Trophoblast cell (in vitro differentiated cells and primary cell): Measurements from ENCODE around the gene RADIL.
A peak's percentile ranks its signal among the peaks of the same experiment; 100 is the strongest.

Source experiments
- DNase-seq, 2 donors: peaks; one replicate each; pipeline ENCODE4 v3.0.0-alpha.2; 2016
- H2AFZ ChIP-seq: 2 replicates; pipeline ENCODE4 v1.6.1; 2013; ENCODE audit warnings: low read length, moderate library complexity, mild to moderate bottlenecking; ENCODE audit not compliant: insufficient read depth, poor library complexity
- H2AK5ac ChIP-seq: 2 replicates; pipeline ENCODE4 v1.6.1; 2013; ENCODE audit warnings: mild to moderate bottlenecking, low read length
- H2BK120ac ChIP-seq: 2 replicates; pipeline ENCODE4 v1.6.1; 2013; ENCODE audit warnings: low read length, mild to moderate bottlenecking, moderate library complexity; ENCODE audit not compliant: insufficient read depth, poor library complexity
- H2BK12ac ChIP-seq: 2 replicates; pipeline ENCODE4 v1.6.1; 2013; ENCODE audit warnings: mild to moderate bottlenecking, low read length, moderate library complexity
- H2BK5ac ChIP-seq: 2 replicates; pipeline ENCODE4 v1.6.1; 2013; ENCODE audit warnings: low read length, low read depth, moderate library complexity, mild to moderate bottlenecking; ENCODE audit not compliant: poor library complexity
- H3K14ac ChIP-seq: 2 replicates; pipeline ENCODE4 v1.6.1; 2013; ENCODE audit warnings: mild to moderate bottlenecking, low read length
- H3K18ac ChIP-seq: 2 replicates; pipeline ENCODE4 v1.6.1; 2013; ENCODE audit warnings: mild to moderate bottlenecking, low read length
- H3K23ac ChIP-seq: 2 replicates; pipeline ENCODE4 v1.6.1; 2013; ENCODE audit warnings: low read length
- H3K27ac ChIP-seq: 2 replicates; pipeline ENCODE4 v1.5.1; 2013; ENCODE audit warnings: low read depth, mild to moderate bottlenecking, inconsistent platforms, low read length, moderate library complexity
- H3K27me3 ChIP-seq: 2 replicates; pipeline ENCODE4 v1.6.1; 2013; ENCODE audit warnings: inconsistent platforms, mild to moderate bottlenecking, low read length, moderate library complexity; ENCODE audit not compliant: insufficient read depth
- H3K36me3 ChIP-seq, 2 experiments: 1 replicate in 1 of 2; 2 replicates in 1 of 2; pipeline ENCODE4 v1.6.1; 2013; ENCODE audit warnings: low read length in 2 of 2, mild to moderate bottlenecking in 2 of 2, moderate library complexity in 1 of 2; ENCODE audit not compliant: insufficient read depth in 2 of 2, control insufficient read depth in 1 of 2
- H3K4ac ChIP-seq: 2 replicates; pipeline ENCODE4 v1.6.1; 2013; ENCODE audit warnings: low read depth, mild to moderate bottlenecking, low read length, moderate library complexity
- H3K4me1 ChIP-seq, 2 experiments: 1 replicate in 1 of 2; 2 replicates in 1 of 2; pipeline ENCODE4 v1.6.1; 2013; ENCODE audit warnings: low read length in 2 of 2, mild to moderate bottlenecking in 2 of 2, moderate library complexity in 1 of 2; ENCODE audit not compliant: insufficient read depth in 2 of 2, control insufficient read depth in 1 of 2
- H3K4me2 ChIP-seq: 2 replicates; pipeline ENCODE4 v1.6.1; 2013; ENCODE audit warnings: inconsistent platforms, mild to moderate bottlenecking, low read length, moderate library complexity
- H3K4me3 ChIP-seq: 2 replicates; pipeline ENCODE4 v1.5.1; 2013; ENCODE audit warnings: mild to moderate bottlenecking, low read depth, low read length, inconsistent platforms
- H3K79me1 ChIP-seq: one replicate; pipeline ENCODE4 v1.6.1; 2013; ENCODE audit warnings: low read length
- H3K79me2 ChIP-seq: 2 replicates; pipeline ENCODE4 v1.6.1; 2013; ENCODE audit warnings: low read length, mild to moderate bottlenecking; ENCODE audit not compliant: control insufficient read depth, insufficient read depth, poor library complexity
- H3K9ac ChIP-seq: 2 replicates; pipeline ENCODE4 v1.6.1; 2013; ENCODE audit warnings: mild to moderate bottlenecking, low read length
- H3K9me3 ChIP-seq: 2 replicates; pipeline ENCODE4 v1.6.1; 2013; ENCODE audit warnings: low read depth, mild to moderate bottlenecking, control low read depth, inconsistent platforms, low read length; ENCODE audit not compliant: insufficient read depth
- H4K12ac ChIP-seq: 2 replicates; pipeline ENCODE4 v1.6.1; 2013; ENCODE audit warnings: low read depth, mild to moderate bottlenecking, low read length, moderate library complexity
- H4K8ac ChIP-seq: 2 replicates; pipeline ENCODE4 v1.6.1; 2013; ENCODE audit warnings: low read depth, mild to moderate bottlenecking, low read length, moderate library complexity
- H4K91ac ChIP-seq: one replicate; pipeline ENCODE4 v1.6.1; 2013; ENCODE audit warnings: low read depth, mild to moderate bottlenecking, low read length, moderate library complexity
- WGBS: extraction: QIAGEN DNeasy Blood & Tissue Kit; methylation state at CpG from one replicate; pipeline ENCODE4 v1.1.7; 2013; ENCODE audit warnings: missing lambda C conversion rate; ENCODE audit not compliant: insufficient read length, insufficient coverage; ENCODE audit errors: extremely low coverage; 5-methylcytosine and 5-hydroxymethylcytosine counted together

Gene RADIL

DNA sequence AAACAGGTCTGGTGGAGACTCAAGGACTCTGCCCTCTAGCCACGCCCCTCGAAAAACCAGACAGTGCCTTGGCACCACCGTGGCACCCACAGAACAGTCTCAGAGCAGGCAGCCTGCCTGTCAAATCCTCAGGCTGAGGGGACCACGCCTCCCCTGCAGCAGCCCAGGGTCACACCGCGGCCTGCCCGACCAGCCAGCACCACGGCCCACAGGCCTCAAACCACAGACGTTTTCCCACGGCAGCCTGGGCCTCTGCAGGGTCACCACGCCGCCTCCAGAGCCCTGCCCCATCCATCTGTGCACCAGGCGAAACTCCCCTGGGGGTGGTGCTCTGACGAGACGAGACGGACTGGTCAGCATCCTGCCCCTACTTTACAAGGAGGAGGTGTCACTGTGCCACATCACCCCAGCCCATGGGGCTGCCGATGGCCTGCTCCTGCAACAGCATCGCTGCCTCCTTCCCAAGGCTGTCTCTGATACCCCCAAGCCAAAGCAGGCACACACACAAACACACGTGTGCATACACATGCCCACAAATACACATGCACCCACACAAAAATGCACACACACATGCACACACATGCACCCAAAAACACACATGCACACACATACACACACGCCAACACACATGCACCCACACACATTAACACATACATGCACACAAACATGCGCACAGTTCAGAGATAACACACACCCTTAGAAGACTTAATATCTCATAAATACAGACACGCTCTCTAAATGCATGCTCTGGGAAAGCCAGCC is 46.3 kb downstream of the RADIL start:
- Histone ChIP-seq H3K14ac (no peak overlapping the region), H2BK12ac (no peak overlapping the region), H3K4me1 (no peaks in the 10 kb centered on the region), H3K27me3 (no peaks in the 10 kb centered on the region), H2AFZ (no peak overlapping the region), H3K4me3 (no peak overlapping the region), H2BK5ac (no peak overlapping the region), H3K9me3 (peaks cover 2% of the 10 kb centered on the region), H3K79me1 (no peaks in the 10 kb centered on the region), H3K23ac (no peak overlapping the region), H2AK5ac (no peak overlapping the region), H3K9ac (no peak overlapping the region), H2BK120ac (no peak overlapping the region), H4K91ac (no peak overlapping the region), H3K4me2 (no peak overlapping the region), H3K27ac (no peak overlapping the region), H4K12ac (no peak overlapping the region), H3K36me3 (no peaks in the 10 kb centered on the region), H3K79me2 (no peaks in the 10 kb centered on the region), H4K8ac (no peak overlapping the region), H3K4ac (no peak overlapping the region), H3K18ac (no peak overlapping the region)
- no peak for DNase-seq
- no CpG with 5 or more reads among the region's 22 CpGs for WGBS

DNA sequence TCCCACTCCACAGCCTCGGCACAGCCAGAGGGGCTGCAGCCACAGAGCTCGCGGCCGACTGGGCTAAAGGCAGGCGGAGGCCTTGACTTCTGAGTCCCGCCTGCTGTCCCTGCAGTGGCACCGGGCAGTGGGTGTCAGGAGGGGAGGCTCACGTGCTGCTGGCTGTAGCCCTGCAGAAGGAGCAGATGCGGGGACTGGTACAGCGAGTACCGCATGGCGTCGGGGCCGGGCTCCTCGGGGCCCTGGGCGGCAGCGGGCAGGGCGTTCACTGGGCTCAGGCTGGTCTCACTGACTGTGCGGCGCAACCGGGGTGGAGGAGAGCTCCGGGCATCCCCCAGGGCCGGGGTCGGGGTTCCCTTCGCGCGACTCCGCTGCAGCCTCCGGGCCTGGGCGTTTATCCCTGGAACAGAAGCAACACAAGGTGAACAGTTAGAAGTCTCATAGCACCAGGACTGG is 47.3 kb downstream of the RADIL start:
- Histone ChIP-seq H2AK5ac (no peak overlapping the region), H3K79me2 (no peaks in the 10 kb centered on the region), H3K4ac (no peak overlapping the region), H3K14ac (no peak overlapping the region), H3K4me3 (no peak overlapping the region), H3K9ac (no peak overlapping the region), H3K79me1 (no peaks in the 10 kb centered on the region), H2BK120ac (no peak overlapping the region), H2BK5ac (no peak overlapping the region), H3K4me1 (no peaks in the 10 kb centered on the region), H4K8ac (no peak overlapping the region), H3K18ac (no peak overlapping the region), H3K27me3 (no peaks in the 10 kb centered on the region), H4K12ac (no peak overlapping the region), H3K36me3 (no peaks in the 10 kb centered on the region), H3K27ac (no peak overlapping the region), H3K4me2 (no peak overlapping the region), H3K23ac (no peak overlapping the region), H3K9me3 (no peaks in the 10 kb centered on the region), H4K91ac (no peak overlapping the region), H2AFZ (no peak overlapping the region), H2BK12ac (no peak overlapping the region)
- no peak for DNase-seq
- no CpG with 5 or more reads among the region's 30 CpGs for WGBS

DNA sequence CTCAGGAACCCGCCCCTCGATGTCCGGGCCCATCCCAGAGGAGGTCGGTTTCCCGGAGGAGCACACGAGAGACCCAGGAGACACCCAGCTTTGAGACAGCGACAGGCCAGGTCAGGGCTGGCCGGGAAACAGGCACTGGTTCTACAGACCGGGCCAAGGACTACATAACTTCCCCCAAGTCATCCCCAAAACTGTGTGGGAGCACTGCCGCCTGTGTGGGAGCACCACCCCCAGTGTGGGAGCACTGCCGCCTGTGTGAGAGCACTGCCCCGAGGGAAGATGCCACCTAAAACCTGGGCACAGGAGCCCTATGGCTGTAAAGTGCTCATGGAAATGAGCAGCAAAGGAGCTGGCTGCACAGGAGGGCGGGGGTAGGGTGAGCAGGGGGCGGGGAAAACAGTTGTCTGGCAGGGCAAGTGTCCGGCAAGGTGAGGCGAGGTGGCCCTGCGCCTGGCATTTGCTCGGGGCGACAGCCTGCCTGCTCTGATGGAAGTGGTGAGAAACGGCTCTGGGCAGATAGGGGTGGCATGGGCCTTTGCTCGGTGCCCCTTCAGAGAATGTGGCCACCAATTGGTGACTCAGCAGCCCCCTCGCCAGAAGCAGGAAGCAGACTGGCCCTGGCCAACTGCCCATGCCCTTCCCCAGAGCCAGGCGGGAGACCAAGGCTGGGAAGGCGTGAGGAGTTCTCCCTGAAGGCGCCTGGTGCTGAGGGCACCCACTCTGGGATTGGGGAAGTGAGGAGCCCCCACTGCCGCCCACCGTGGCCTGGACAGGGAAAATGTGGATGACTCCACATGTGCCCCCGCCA is 47.9 kb downstream of the RADIL start:
- H3K27me3 ChIP-seq = no peaks in the 10 kb centered on the region
- H4K91ac ChIP-seq = no peak overlapping the region
- no peak overlapping the region for H3K4ac ChIP-seq
- H3K4me1 ChIP-seq = no peaks in the 10 kb centered on the region
- H2BK12ac ChIP-seq = no peak overlapping the region
- no peak overlapping the region for H2AK5ac ChIP-seq
- no peak overlapping the region for H3K27ac ChIP-seq
- H3K23ac ChIP-seq = no peak overlapping the region
- no peak overlapping the region for H3K4me2 ChIP-seq
- H3K18ac ChIP-seq = no peak overlapping the region
- H2BK120ac ChIP-seq = no peak overlapping the region
- H3K79me1 ChIP-seq = no peaks in the 10 kb centered on the region
- WGBS = no CpG with 5 or more reads among the region's 28 CpGs
- H3K9me3 ChIP-seq = no peaks in the 10 kb centered on the region
- peak in 1 of 2 donors; percentile 49 for DNase-seq
- no peak overlapping the region for H4K8ac ChIP-seq
- H3K14ac ChIP-seq = no peak overlapping the region
- H2BK5ac ChIP-seq = no peak overlapping the region
- no peak overlapping the region for H3K9ac ChIP-seq
- H3K79me2 ChIP-seq = no peaks in the 10 kb centered on the region
- H3K4me3 ChIP-seq = no peak overlapping the region
- H4K12ac ChIP-seq = no peak overlapping the region
- H2AFZ ChIP-seq = no peak overlapping the region
- H3K36me3 ChIP-seq = no peaks in the 10 kb centered on the region

DNA sequence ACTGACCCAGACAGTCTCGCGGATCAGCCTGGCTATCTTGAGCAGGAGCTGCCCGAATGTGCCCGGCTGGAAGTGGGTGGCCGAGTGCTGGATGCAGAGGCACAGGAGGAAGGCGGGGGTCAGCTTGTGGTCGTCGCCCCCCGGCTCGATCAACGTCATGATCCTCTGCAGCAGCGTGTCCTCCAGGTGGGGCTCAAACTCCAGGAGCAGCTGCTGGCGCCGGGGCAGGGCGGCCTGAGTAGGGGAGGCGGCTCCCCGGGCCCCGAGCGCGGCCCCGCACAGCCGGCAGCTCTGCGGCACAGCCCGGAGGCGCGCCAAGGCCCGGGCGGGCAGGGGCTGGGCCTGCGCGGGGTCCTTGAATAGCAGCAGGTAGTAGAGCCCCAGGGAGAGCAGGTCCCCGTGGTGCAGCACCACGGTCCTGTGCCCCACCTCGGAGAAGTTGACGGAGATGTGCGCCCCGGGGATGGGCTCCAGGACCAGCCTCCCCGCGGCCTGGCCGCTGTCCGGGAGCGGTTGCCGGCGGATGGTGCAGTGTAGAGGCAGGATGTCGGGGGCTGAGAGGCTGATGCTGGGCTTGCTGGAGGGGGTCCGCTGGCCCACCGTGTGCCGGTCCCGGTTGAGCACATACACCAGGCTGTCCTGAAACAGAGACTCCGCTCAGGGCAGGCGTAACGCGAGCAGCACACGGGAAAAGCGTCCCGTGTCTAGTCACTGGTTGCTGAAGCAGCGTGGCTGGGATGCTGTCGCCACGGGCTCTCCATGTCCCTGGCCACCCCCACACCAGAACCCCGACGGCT is 48.7 kb downstream of the RADIL start:
- no peak overlapping the region for H3K23ac ChIP-seq
- H3K14ac ChIP-seq = no peak overlapping the region
- H2BK12ac ChIP-seq = no peak overlapping the region
- no peak overlapping the region for H2BK120ac ChIP-seq
- WGBS = no CpG with 5 or more reads among the region's 60 CpGs
- H3K9me3 ChIP-seq = peaks cover 2% of the 10 kb centered on the region
- H3K9ac ChIP-seq = no peak overlapping the region
- H3K4me3 ChIP-seq = no peak overlapping the region
- no peaks in the 10 kb centered on the region for H3K79me2 ChIP-seq
- no peaks in the 10 kb centered on the region for H3K4me1 ChIP-seq
- no peak overlapping the region for H3K18ac ChIP-seq
- no peak overlapping the region for H4K8ac ChIP-seq
- no peak overlapping the region for H2AFZ ChIP-seq
- H4K91ac ChIP-seq = no peak overlapping the region
- H3K4me2 ChIP-seq = no peak overlapping the region
- no peak for DNase-seq
- H3K27me3 ChIP-seq = no peaks in the 10 kb centered on the region
- no peak overlapping the region for H4K12ac ChIP-seq
- H3K4ac ChIP-seq = no peak overlapping the region
- H3K79me1 ChIP-seq = no peaks in the 10 kb centered on the region
- H3K36me3 ChIP-seq = no peaks in the 10 kb centered on the region
- no peak overlapping the region for H2AK5ac ChIP-seq
- no peak overlapping the region for H2BK5ac ChIP-seq
- H3K27ac ChIP-seq = no peak overlapping the region
